Glutamatergic neuron (in vitro differentiated cells): Measurements from ENCODE around the gene MED8. TPM values are rescaled to one million over a fixed set of nuclear protein-coding genes. Genes with fewer than 3 reads are reported as not detected.
"Not testable (repeated sequence)": the region's sequence is repeated elsewhere in the genome, so short reads cannot be mapped to it uniquely, and the experiment has no call there.

Experiments
- DNase-seq: peaks from one replicate; pipeline ENCODE4 v3.0.0; 2022
- H3K27ac Mint-ChIP-seq: one replicate; pipeline ENCODE4 v1.8.0; 2020; ENCODE audit warnings: mild to moderate bottlenecking, mixed read lengths, inconsistent platforms; ENCODE audit not compliant: unreplicated experiment
- H3K27me3 Mint-ChIP-seq: one replicate; pipeline ENCODE4 v1.8.0; 2020; ENCODE audit warnings: mild to moderate bottlenecking, moderate library complexity, mixed read lengths, inconsistent platforms; ENCODE audit not compliant: unreplicated experiment
- H3K36me3 Mint-ChIP-seq: one replicate; pipeline ENCODE4 v1.8.0; 2020; ENCODE audit warnings: mild to moderate bottlenecking, mixed read lengths, inconsistent platforms; ENCODE audit not compliant: unreplicated experiment
- H3K4me1 Mint-ChIP-seq: one replicate; pipeline ENCODE4 v1.8.0; 2020; ENCODE audit warnings: mild to moderate bottlenecking, low read depth, mixed read lengths, inconsistent platforms; ENCODE audit not compliant: unreplicated experiment
- H3K4me3 Mint-ChIP-seq: one replicate; pipeline ENCODE4 v1.8.0; 2020; ENCODE audit warnings: mild to moderate bottlenecking, mixed read lengths, inconsistent platforms; ENCODE audit not compliant: unreplicated experiment
- H3K9me3 Mint-ChIP-seq: one replicate; pipeline ENCODE4 v1.8.0; 2020; ENCODE audit warnings: mild to moderate bottlenecking, moderate library complexity, mixed read lengths, inconsistent platforms; ENCODE audit not compliant: unreplicated experiment
- CTCF ChIP-seq: fragments of 200-600 bp; sonication (generic); IDR thresholded peaks from one replicate; pipeline ENCODE4 v1.5.0; 2021; ENCODE audit not compliant: partially characterized antibody, unreplicated experiment
- total RNA-seq: library from RNA; stranded (reverse); fragmentation: NEBNext Ultra II Directional; extraction: Animal tissue kit (Norgen Biotek cat#: 25700); gene quantifications from one replicate; pipeline ENCODE4 v1.2.1, GENCODE V29; 2021; ENCODE audit not compliant: unreplicated experiment

Gene MED8
- total RNA-seq, 1 donor from 2014 or later: 39.1 TPM

- no peak for TF ChIP-seq CTCF
Observed at GRCh38 chr1:43377831-43378230, 11.8 kb downstream of the MED8 start.

GRCh38 chr1:43376723-43377235 lies 12.8 kb downstream of the MED8 start:
- H3K36me3 Mint-ChIP-seq: no peaks in the 10 kb centered on the region
- H3K4me3 Mint-ChIP-seq: no peak overlapping the region
- no peaks in the 10 kb centered on the region for H3K27me3 Mint-ChIP-seq
- H3K9me3 Mint-ChIP-seq: peaks cover 1% of the 10 kb centered on the region
- no peaks in the 10 kb centered on the region for H3K4me1 Mint-ChIP-seq
- no peak for TF ChIP-seq CTCF
- H3K27ac Mint-ChIP-seq: no peak overlapping the region
- DNase-seq: no peak

More at GRCh38 chr1:43377831-43378230, 11.8 kb downstream of the MED8 start:
- DNase-seq: no peak
- Mint-ChIP-seq H3K36me3 (no peaks in the 10 kb centered on the region), H3K27me3 (no peaks in the 10 kb centered on the region), H3K9me3 (peaks cover 1% of the 10 kb centered on the region), H3K27ac (no peak overlapping the region), H3K4me3 (no peak overlapping the region), H3K4me1 (no peaks in the 10 kb centered on the region)

GRCh38 chr1:43373066-43373940 lies 16.3 kb downstream of the MED8 start:
- DNase-seq: no peak
- H3K4me3 Mint-ChIP-seq: no peak overlapping the region
- peaks cover 3% of the 10 kb centered on the region for H3K9me3 Mint-ChIP-seq
- H3K27me3 Mint-ChIP-seq: no peaks in the 10 kb centered on the region
- H3K27ac Mint-ChIP-seq: no peak overlapping the region
- peaks cover 4% of the 10 kb centered on the region for H3K4me1 Mint-ChIP-seq
- H3K36me3 Mint-ChIP-seq: no peaks in the 10 kb centered on the region
- no peak for TF ChIP-seq CTCF

GRCh38 chr1:43372172-43372571 lies 17.4 kb downstream of the MED8 start:
- no peak for DNase-seq
- no peak for TF ChIP-seq CTCF
- Mint-ChIP-seq H3K27me3 (no peaks in the 10 kb centered on the region), H3K27ac (no peak overlapping the region), H3K36me3 (no peaks in the 10 kb centered on the region), H3K9me3 (peaks cover 4% of the 10 kb centered on the region), H3K4me3 (no peak overlapping the region), H3K4me1 (peaks cover 5% of the 10 kb centered on the region)

GRCh38 chr1:43370564-43370963 lies 19.0 kb downstream of the MED8 start:
- no peak overlapping the region for H3K4me3 Mint-ChIP-seq
- H3K27me3 Mint-ChIP-seq: no peaks in the 10 kb centered on the region
- H3K9me3 Mint-ChIP-seq: peaks cover 4% of the 10 kb centered on the region
- DNase-seq: no peak
- TF ChIP-seq CTCF: no peak
- H3K27ac Mint-ChIP-seq: no peak overlapping the region
- peaks cover 5% of the 10 kb centered on the region for H3K4me1 Mint-ChIP-seq
- no peaks in the 10 kb centered on the region for H3K36me3 Mint-ChIP-seq

GRCh38 chr1:43369779-43370178 lies 19.8 kb downstream of the MED8 start:
- DNase-seq, H3K27ac Mint-ChIP-seq, H3K27me3 Mint-ChIP-seq, H3K9me3 Mint-ChIP-seq, H3K4me3 Mint-ChIP-seq, H3K4me1 Mint-ChIP-seq, H3K36me3 Mint-ChIP-seq: not testable (repeated sequence)
